K562 (cell line): ENCODE data around the gene RYR1. TPM values are rescaled to one million over a fixed set of nuclear protein-coding genes. Genes with fewer than 3 reads are reported as not detected.
A peak's percentile ranks its signal among the peaks of the same experiment; 100 is the strongest.

Experiments used
- BRCA1 ChIP-seq, 2 experiments: fragments of 450-650 bp in 1 of 2; sonication (generic) in 1 of 2; formaldehyde crosslinking in 1 of 2; IDR thresholded peaks; 2 replicates each; pipeline versions ENCODE4 v1.5.0 to v1.6.1; 2017 to 2020; ENCODE audit warnings: mild to moderate bottlenecking in 1 of 2, missing genetic modification reagents in 1 of 2
- C11orf30 ChIP-seq: fragments of 450-650 bp; IDR thresholded peaks from 2 replicates; pipeline ENCODE4 v1.6.1; 2016; ENCODE audit warnings: low read depth, mild to moderate bottlenecking
- CREB3L1 ChIP-seq: fragments of 450-650 bp; IDR thresholded peaks from 2 replicates; pipeline ENCODE4 v1.6.1; 2014; ENCODE audit warnings: low read depth, mild to moderate bottlenecking, moderate library complexity, borderline replicate concordance
- DLX4 ChIP-seq: fragments of 250-450 bp; sonication (Bioruptor Pico); IDR thresholded peaks from 2 replicates; pipeline ENCODE4 v1.6.1; 2021; ENCODE audit warnings: mild to moderate bottlenecking
- DPF2 ChIP-seq: fragments of 450-650 bp; IDR thresholded peaks from 2 replicates; pipeline ENCODE4 v1.6.1; 2016
- FOXA3 ChIP-seq, 2 experiments: fragments of 450-650 bp in 1 of 2; sonication (generic) in 1 of 2; formaldehyde crosslinking; IDR thresholded peaks in 1 of 2; conservative IDR thresholded peaks in 1 of 2; 2 replicates each; pipeline versions ENCODE4 v1.4.0 to v1.8.0; 2020 to 2022; ENCODE audit warnings: mild to moderate bottlenecking in 2 of 2, missing genetic modification reagents in 1 of 2
- HES1 ChIP-seq: fragments of 450-650 bp; IDR thresholded peaks from 2 replicates; pipeline ENCODE4 v1.6.1; 2016; ENCODE audit warnings: low read depth, mild to moderate bottlenecking, moderate library complexity
- MAZ ChIP-seq, 2 experiments: fragments of 450-650 bp in 1 of 2; sonication (generic) in 1 of 2; formaldehyde crosslinking; IDR thresholded peaks in 1 of 2; conservative IDR thresholded peaks in 1 of 2; 2 replicates each; pipeline versions ENCODE4 v1.4.0 to v1.5.0; 2020; ENCODE audit warnings: mild to moderate bottlenecking in 1 of 2, missing genetic modification reagents in 1 of 2
- RBFOX2 ChIP-seq: fragments of 200-400 bp; formaldehyde crosslinking; IDR thresholded peaks from 2 replicates; pipeline ENCODE4 v1.6.1; 2017; ENCODE audit warnings: low read depth, mild to moderate bottlenecking, low read length, moderate library complexity
- SIRT6 ChIP-seq: IDR thresholded peaks from one replicate; pipeline ENCODE4 v1.6.1; 2012; ENCODE audit warnings: low read depth, mild to moderate bottlenecking, control low read depth, inconsistent platforms, low read length, moderate library complexity
- SP1 ChIP-seq: sonication (generic); formaldehyde crosslinking; IDR thresholded peaks from 2 replicates; pipeline ENCODE4 v1.8.1; 2022; ENCODE audit warnings: mild to moderate bottlenecking, missing genetic modification reagents
- SPI1 ChIP-seq: IDR thresholded peaks from 2 replicates; pipeline ENCODE4 v1.6.1; 2011; ENCODE audit warnings: low read depth, low read length, control low read depth, borderline replicate concordance
- TFE3 ChIP-seq: fragments of 450-650 bp; formaldehyde crosslinking; IDR thresholded peaks from 2 replicates; pipeline ENCODE4 v1.4.0; 2020; ENCODE audit warnings: mild to moderate bottlenecking, mixed read lengths
- THAP7 ChIP-seq: fragments of 250-450 bp; sonication (Bioruptor Pico); IDR thresholded peaks from 2 replicates; pipeline ENCODE4 v1.5.0; 2021
- ZNF512 ChIP-seq: IDR thresholded peaks from 2 replicates; pipeline ENCODE4 v1.6.1; 2016; ENCODE audit warnings: missing genetic modification characterization, missing compliant biosample characterization
- ZNF518B ChIP-seq: fragments of 250-450 bp; sonication (Bioruptor Pico); IDR thresholded peaks from 2 replicates; pipeline ENCODE4 v1.5.0; 2021; ENCODE audit warnings: mild to moderate bottlenecking, moderate library complexity
- polyA plus RNA-seq, 8 experiments: library from polyadenylated mRNA; depleted of rRNA in 4 of 8; stranded (reverse) in 5 of 8; unstranded in 3 of 8; fragments of >200 nt; fragmentation: Nextera tagmentation in 2 of 8; fragmentation: Illumina TruSeq in 1 of 8; extraction: Ambion mirVana in 2 of 8; extraction: Trizol in 1 of 8; gene quantifications; 2 replicates each; pipeline versions ENCODE4 v1.2.1 to v1.2.3, GENCODE V29; 2011 to 2014; ENCODE audit warnings: inconsistent platforms in 1 of 8, missing spikeins in 1 of 8
- total RNA-seq, 7 experiments: library from RNA; depleted of rRNA in 6 of 7; stranded (reverse); fragments of >200 nt in 6 of 7; fragmentation: Illumina TruSeq in 2 of 7; extraction: Trizol in 2 of 7; gene quantifications; 2 replicates each; pipeline versions ENCODE4 v1.2.1 to v1.2.3, GENCODE V29; 2011 to 2021; ENCODE audit warnings: low replicate concordance in 1 of 7

RYR1 gene
- total and polyA plus RNA-seq, 9 of the 15 experiments (the other 6 are each of a cell fraction or from before 2014, with no cell fraction given) = 0.11 to 7.4 (median 3.7) TPM

GRCh38 chr19:38557205-38557799 lies 123.8 kb downstream of the RYR1 start (continued):
- TF ChIP-seq CREB3L1 (no peak), ZNF512 (no peak), TFE3 (no peak), DPF2 (peak; percentile 95), DLX4 (CRISPR knock-in tag) (no peak), C11orf30 (peak; percentile 90), FOXA3 (CRISPR knock-in tag; conservative IDR thresholded peaks at IDR 0.05 in 1 of 2, IDR thresholded peaks at IDR 0.05 in 1 of 2) (no peak), RBFOX2 (no peak), HES1 (peak; percentile 55; the same call in 1 of the 2 replicates), SPI1 (no peak; the same call in 1 of the 2 replicates), ZNF518B (CRISPR knock-in tag) (no peak), MAZ (CRISPR knock-in tag; conservative IDR thresholded peaks at IDR 0.05 in 1 of 2, IDR thresholded peaks at IDR 0.05 in 1 of 2) (peak; percentile 47 to 79; a peak in 3 of 4 replicates), THAP7 (no peak), SP1 (0 out of 2 replicates have a peak, but pooled peaks have one; percentile 31), BRCA1 (IDR thresholded peaks at IDR 0.05) (no peak), BRCA1 (CRISPR knock-in tag; IDR thresholded peaks at IDR 0.05) (no peak), SIRT6 (no peak)
